Activated CD4-positive, alpha-beta T cell treated with anti-CD3 and anti-CD28 coated beads, Interleukin-2, amount 50 U/mL, for 4 hours (primary cell): ENCODE data around the gene GRIK1.

Source experiments
- DNase-seq, 2 experiments: peaks; one replicate each; pipeline ENCODE4 v3.0.0-alpha.2; 2020

The GRIK1 gene

DNA sequence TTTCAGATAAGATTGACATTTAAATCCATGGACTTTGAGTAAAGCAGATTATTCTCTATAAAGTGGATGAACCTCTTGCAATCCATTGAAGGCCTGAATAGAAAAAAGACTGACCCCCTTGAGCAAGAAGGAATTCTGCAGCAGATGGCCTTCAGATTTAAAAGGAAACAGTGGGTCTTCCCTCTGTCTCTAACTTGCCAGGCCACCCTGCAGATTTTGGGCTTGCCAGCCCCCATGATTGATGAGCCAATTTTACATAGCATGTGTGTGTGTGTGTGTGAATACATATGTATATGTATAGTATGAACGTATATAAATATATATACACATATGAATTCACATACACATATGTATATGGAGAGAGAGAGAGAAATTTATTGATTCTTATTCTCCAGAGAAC lies 113.4 kb downstream of the GRIK1 start:
- DNase-seq = no peak

DNA sequence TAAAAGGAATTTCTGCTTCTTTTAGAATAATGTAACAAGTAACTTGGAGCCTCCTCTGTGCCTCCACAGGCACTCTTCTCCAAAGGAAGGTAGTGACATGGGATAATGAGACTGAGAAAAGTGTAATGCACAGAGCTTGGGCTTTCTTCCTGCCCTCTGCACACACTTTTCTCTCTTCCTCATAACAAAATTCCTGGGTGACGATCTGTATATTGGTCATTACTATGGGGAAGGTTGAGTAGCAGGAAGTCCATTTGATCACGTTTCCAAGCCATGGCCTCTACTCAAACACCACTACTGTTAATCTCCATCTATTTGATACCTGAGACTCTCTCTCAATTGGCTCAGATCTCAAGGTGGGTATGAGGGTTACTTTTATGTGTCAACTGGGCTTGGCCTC lies 113.9 kb downstream of the GRIK1 start:
- DNase-seq = no peak

DNA sequence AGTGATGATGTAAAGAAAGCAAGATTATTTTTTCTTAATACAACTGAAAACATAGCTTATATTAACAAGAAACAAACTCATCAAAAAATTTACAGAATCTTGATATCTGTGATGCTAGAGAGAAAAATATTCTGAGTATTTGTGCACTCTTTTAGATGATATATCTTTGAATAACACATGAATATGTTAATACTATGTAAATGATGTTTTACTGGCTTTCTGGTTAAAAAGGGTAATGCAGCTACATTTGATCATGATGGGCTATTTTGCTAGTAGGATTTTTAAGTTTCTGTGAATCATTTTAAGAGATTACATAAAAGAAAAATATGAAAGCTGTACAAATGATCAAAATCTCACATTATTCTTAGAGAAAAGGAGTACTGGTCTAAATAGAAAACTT lies 114.5 kb downstream of the GRIK1 start:
- no peak for DNase-seq

DNA sequence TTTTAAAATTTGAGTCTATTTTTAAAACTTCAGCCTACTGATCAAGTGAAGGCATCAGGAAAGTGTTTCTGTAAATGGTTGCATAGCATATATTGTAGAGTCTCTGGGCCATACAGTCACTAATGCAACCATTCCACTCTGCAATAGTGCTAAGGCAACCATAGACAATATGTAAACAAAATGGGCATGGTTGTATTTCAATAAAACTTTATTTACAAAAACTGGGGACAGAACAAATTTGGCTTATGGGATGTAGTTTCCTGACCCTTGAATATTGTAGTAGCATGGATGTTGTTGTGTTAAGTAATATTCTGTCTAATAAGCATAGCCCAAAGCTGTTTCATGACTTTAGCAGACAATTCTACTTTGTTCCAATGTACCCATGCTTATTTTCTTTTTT lies 117.7 kb downstream of the GRIK1 start:
- no peak for DNase-seq

DNA sequence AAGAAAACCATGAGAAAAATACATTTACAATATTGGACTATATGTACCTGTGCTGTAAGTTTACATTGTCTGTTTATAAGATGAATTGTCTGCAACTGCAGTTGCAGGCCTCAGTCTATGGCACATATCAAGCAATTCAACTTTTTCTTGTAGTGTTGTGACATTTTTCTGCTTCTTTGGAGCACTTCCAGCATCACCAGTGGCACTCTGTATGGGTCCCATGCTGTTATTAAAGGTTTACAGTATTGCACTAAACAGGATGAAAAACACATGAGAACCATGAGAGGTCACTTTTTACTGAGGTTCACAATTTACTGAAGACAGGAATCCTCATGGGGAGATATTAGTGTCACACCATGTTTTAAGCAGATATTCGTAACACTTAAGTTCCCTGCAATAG lies 118.6 kb downstream of the GRIK1 start:
- no peak for DNase-seq

DNA sequence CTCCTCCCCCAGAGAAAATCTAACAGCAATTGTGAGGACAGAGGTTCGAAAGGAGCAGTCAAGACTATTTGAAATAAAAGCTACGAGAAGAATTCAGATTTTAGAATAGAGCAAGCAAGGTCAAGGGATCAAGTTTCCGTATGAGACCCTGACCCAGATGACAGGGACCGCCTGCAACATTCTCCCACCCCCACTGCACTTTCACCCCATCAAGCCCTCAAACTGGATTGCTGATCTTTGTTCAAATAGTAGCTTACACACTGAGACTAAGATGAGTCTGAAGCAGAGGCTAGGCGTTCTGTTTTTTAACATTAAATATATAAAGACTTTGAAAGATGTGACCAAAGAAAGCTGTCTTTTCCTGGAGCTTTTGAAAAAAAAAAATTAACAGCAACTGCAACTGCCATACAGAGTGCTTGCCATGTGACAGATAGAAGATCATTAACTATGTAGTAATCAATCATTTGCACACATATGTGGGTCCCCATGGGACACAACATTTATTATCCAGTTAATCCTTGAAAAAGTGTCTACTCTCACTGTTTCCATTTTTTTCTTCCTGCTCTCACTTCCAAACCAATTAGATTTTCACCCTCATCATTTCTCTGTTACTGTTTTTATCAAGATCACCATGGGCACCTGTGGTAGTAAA lies 120.0 kb downstream of the GRIK1 start:
- DNase-seq = no peak

DNA sequence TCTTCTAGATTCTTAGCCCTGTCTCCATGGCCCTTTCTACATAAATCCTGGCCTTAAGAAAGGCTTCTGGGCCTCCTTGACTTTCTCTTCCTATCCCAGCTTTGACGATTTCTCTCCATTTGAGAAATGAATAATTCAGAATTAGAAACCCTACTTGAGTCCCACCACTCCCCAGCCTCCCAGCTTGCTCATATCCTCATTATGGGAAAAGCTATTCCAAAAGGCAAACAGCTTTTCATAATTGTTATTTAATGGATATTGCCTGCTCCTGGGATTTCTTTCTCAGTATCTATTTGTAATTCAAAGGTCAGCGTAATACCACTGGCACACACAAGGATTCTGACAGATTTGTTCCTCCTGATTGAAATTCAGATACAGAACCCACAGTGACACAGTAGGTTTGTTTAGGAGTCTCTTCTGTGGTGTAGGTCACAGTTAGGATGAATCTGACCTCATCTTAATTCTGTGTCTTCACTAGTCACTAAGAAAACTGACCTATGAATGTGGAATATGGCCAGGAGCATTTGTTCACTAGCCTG lies 121.3 kb downstream of the GRIK1 start:
- no peak for DNase-seq

DNA sequence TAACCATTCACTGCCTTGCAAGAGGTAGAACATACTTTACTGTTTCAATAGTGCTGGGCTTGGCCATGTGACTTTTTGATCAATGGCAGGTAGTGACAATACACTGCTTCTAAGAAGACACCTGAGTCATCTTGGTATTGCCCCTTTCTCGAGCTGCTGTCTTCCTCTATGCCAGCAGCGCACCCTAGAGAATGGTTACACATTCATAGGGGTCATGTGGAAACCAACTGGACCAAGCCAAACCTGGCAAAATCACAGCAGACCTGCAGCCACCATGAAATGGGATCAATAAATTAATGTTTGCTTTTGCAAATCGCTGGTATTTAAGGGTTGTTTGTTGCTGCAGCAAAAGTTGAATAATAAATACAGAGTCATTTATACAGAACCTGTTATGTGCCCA lies 122.3 kb downstream of the GRIK1 start:
- no peak for DNase-seq

DNA sequence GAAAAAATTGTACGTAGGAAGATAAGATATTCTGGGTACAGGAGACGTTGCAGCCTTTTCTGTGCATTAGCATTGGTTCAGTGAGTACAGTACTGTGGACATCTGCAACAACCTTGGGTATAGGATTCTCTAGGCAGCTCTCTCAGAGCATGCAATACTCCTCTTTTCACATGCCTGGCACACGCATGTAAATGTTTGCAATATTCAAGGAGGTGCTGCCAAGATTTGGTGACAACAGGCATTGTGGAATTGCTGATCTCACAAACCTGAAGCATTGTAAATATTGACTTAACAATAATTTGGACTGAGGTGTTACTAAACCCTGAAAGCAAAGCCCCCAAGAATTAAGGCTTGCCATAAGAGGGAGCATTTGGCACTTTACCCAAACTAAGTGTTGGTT lies 126.8 kb downstream of the GRIK1 start:
- DNase-seq = no peak

DNA sequence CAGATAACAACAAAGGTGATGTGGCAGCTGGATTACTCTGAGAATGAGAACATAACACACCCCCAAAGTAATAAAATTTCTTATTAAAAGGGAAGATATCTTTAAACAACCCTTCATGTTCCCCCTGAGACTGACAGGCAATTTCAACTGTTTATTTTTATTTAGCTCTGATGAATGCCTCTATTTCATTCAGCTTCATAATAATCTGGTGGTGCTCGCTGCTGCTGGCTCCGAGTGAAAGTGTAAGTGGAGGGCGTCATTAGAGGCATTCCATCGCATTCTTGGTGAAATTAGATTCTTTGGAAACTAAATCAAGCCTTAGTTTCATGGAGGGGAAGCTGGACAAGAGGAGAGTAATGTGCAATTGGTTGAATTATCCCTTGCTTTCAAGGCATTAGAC lies 128.9 kb downstream of the GRIK1 start:
- DNase-seq = no peak

DNA sequence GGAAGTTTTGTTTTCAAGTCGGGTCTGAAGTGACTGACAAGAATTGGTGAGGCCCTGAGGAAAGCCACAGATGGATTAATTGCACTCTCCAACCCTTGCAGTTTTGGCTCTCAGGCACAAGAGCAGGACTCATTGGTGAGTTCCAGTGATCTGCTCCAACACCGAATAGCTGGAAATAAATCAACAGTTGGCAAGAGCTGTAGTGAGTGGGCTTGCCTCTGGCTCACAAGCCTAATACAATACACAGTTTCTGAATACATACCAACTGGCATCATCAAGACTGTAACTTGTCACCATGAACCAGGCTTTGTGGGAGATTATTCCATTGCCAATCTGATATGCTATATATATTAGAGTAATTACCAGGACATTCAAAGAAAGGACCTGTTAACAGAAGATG lies 131.6 kb downstream of the GRIK1 start:
- DNase-seq = no peak

DNA sequence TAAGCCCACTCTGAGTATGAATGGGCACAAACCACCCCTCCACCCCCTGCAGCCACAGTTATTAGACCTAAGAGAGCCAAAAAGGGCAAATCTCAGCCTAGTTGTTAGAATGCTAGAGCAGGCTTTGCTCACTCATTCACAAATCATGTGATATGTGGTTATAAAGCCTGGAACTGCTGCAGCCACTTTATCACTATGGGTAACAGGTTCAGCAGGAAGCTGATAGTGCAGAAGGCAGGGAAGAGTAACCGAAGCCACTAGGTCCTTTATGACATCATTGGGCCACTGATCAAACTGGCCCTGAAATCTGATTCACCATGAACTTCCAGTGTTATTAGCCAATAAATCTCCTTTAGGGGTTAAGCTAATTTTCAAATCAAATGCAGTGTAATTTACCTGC lies 134.7 kb downstream of the GRIK1 start:
- no peak for DNase-seq

DNA sequence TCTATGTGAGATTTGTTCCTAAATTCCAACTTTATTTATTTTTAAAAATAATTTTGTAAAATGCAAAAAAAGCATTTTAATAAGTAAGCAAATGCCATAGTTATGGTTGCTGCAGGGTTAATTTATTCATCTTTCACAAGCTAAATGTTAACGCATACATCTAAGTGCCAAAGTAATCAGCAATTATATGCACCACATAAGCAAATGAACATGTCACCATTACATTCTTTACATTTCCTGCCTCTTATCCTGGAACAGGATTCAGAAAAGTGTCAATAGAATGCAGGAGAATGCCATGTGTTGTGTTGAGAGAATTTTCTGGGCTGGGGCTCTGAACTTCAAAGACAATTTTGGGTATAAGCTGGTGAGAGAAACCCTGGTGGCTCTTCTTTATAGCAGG lies 136.6 kb downstream of the GRIK1 start:
- no peak for DNase-seq

DNA sequence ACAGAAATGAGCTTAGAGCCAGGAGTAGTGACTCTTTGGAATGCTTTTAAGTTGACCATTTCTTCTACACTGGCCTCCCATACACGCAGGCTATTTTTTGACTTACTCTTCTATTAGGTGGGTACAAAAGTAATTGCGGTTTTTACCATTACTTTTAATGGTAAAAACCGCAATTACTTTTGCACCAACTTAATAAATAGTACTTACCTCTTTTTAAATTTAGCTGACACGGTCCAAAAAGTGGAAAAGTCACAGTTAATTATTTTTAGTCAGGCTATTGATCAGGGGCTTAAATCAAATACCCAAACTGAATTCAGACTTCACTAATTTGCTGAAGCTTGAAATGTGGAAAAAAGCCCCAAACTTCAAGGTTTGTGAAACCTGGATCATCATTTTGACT lies 138.7 kb downstream of the GRIK1 start:
- no peak for DNase-seq

DNA sequence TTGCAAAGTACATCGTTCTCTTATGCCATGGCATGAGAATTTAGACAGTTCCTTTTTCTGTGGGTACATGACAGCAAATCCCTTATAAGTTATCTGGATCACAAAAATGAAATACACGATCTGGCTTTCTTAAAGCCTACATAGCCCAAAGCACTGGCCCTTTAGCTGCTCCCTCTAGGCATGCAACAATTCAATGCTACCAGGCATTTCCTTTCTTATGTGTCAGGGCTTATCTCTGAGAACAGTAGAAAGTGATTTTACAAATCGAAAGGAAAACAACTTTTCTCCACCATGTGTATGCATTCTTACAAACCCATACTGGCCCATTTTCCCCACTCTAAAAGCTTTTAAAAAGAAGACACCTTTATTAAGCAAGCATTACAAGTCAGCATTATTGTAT lies 139.7 kb downstream of the GRIK1 start:
- no peak for DNase-seq

DNA sequence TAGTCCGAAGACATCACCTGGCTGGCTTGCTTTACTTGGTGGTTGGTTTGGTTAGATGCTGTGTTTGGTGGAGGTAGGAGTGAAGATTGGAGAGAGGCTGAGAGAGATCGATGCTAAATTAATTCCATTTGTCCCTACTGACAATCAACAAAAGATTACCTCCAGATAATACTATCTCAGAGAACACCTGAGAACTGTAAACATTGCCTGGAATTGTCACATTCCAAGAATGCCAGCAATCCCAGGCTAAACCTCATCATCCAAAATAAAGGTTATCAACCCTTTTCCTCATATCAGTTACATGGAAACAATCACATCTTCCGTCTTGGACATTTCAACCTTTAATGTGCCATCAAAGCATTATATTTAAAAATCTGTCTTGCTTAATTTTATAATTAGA lies 141.0 kb downstream of the GRIK1 start:
- DNase-seq = no peak

DNA sequence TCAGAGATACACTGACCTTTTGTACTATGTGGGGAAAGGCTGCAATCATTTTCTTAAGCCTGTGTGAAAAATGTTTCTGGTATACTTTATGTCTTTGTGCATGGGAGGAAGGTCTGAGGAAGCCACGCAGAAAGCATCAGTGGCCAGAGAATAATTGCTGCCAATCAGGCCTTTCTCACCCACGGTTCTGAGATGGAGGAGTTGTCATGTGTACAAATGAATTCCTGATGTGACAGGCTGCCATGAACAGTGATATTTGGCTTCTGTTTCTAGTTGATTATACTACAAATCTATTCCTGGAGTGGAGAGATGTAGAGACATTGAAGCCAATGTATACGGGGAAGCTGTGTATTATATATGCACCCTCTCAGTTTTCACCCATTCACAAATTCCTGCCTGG lies 142.6 kb downstream of the GRIK1 start:
- no peak for DNase-seq

DNA sequence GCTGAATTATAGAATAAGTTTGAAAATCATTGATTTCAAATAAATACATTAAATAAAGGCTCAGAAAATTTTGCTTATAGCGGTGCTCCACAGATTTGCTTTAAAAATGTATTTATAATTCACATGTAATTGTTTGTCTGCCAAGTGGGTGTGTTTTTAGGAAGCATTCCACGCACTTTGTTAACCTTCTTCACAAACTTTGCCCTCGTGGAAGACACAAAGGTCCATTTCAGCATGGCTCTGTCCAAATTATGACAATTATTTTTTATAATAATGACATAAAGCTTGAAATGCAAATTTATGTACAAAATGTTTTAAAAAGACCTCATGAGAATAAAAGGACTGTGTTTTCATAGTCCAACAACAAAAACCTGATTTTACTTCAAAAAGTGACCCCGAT lies 146.1 kb downstream of the GRIK1 start:
- no peak for DNase-seq

DNA sequence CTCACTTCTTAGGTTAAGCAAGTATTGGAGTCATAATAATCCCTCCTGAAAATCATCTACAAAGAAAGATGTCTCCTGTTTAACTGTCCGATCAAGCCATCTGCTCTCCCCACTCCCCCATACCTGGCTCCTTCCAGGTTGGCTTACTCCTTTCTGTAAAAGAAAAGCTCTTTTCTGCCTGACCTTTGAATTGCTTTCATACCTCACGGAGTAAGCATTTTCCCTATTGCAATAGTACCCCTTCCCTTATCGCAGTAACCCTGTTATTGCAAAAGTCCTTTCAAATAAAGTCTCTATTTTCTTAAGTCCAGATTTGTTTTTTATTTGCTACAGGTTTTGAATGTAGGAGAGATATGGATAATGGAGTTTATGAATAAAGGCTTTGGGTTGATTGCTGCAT lies 150.4 kb downstream of the GRIK1 start:
- DNase-seq = no peak

DNA sequence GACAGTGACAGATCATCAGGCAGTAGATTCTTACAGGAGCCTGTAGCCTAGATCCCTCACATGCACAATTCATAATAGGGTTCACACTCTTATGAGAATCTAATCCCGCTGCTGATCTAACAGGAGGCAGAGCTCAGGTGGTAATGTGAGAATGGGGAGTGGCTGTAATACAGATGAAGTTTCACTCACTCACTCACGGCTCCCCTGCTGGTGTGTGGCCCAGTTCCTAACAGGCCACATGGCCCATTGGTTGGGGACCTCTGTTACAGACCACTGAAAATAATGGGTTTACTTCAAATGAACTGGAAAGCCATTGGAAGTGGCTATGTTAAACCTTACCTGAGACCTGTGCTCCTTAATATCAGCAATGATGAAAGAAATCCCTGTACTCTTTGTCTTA lies 151.0 kb downstream of the GRIK1 start:
- DNase-seq = no peak

DNA sequence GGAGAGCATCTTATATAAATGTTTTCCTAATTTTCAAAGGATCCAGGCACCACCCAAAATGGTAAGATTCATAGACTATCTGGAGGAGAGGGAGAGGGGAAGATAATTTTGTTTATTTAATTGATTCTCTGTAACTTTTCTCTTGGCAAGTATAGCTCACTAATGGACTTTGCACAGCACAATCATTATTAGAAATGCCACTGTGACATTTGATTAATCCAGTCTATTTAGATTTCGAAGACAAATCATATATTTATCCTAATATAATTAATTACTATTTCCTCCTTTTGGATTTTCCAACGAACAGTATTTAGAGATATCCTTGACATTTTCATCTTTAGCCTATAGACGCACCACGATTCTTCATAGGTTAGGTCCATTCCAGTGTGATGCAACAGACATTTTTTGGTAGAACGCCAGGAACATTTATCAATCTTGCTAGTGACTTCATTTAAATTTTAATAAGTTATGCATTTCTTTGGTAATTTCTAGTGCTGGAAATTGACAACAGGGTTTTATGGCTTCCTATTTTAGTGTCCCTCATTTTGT lies 152.4 kb downstream of the GRIK1 start:
- no peak for DNase-seq

DNA sequence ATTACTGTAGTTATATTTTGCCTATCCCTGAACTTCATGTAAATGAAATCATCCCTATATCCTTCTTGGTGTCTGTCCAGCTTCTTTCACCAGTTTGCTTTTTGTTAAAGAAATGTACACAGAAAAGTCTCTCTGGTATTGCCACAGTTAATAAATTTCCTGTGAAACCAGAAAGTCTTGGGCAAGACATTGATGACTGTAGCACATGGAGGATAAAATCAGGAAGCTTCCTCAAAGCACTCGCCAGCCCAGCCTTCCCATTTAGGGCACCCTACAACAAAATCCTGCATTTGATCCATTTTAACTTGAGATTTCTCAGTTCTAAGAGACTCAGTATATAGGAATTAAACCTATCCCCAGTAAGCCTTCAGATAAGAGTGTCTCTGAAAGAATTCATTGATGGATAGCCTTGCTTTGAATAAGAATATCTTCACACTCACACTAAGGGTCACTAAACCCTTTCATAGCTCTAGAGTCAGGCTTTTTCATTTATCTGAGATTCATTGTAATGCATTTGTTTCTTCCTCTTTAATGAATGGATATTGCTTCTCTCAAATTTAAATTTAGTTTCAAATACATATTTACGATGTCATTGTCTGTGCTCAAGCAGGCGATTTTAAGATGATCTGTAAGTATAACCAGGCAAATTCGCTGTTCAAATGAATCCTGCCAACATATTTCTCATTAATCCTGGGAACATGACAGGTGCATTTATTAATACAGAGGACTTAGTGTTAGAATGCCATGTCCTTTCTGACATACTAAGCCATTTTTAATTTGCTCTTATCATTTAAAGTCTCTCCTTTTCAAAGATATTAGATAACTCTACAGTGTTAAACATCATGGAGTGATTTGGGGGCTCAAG lies 153.1 kb downstream of the GRIK1 start:
- DNase-seq = no peak

DNA sequence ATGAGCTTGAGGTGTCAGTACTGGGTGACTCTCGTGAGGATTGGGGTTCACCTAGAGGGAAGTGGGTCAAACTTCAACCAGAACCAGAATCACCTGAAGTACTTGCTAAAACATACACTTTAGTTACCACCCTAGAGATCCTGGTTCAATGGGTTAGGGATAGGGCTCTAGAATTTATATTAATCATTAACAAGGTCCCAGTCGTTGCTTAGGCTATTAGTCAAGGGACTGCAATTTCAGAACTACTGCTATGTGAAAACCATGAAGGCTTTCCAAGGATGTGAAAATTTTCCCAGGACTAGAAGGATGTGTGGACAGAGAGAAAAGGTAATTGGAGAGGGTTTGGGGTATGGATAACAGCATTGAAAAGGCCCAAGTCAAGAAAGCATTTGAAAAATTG lies 162.6 kb downstream of the GRIK1 start:
- no peak for DNase-seq

DNA sequence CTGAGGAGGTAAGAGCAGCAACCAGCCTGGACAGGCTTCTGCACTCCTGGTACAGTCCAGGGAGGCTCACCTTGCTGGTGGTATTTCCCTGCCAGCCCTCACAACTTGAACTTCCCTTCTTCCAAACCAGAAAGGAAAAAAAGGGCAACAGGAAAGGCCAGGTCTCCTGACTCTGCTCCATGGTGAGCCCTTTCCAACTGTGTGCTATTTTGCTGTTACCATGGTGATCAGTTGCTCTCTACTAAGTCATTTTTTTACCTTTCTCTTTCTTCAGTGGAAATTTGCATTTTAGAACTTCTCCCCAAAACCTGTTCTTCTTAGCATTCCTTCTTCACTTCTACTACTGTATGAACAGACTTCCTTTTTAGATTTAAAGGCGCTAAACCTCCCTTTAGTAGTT lies 164.3 kb downstream of the GRIK1 start:
- no peak for DNase-seq
